Nephron (organoid): ENCODE measurements around the gene IRGC.
A peak's percentile ranks its signal among the peaks of the same experiment; 100 is the strongest.

ENCODE experiments used
- H3K27ac Mint-ChIP-seq, 3 experiments: 2 replicates each; pipeline ENCODE4 v1.8.0; 2020; ENCODE audit warnings: mixed read lengths in 3 of 3, mild to moderate bottlenecking in 2 of 3, moderate library complexity in 1 of 3
- H3K27me3 Mint-ChIP-seq: 2 replicates; pipeline ENCODE4 v1.8.0; 2021; ENCODE audit warnings: low read depth, mild to moderate bottlenecking, moderate library complexity, mixed read lengths
- H3K36me3 Mint-ChIP-seq: 2 replicates; pipeline ENCODE4 v1.8.0; 2020; ENCODE audit warnings: low read depth, mixed read lengths
- H3K4me1 Mint-ChIP-seq: 2 replicates; pipeline ENCODE4 v1.8.0; 2020; ENCODE audit warnings: mixed read lengths
- H3K4me3 Mint-ChIP-seq, 3 experiments: 2 replicates each; pipeline ENCODE4 v1.8.0; 2020; ENCODE audit warnings: mild to moderate bottlenecking in 3 of 3, mixed read lengths in 3 of 3, moderate library complexity in 2 of 3
- H3K9me3 Mint-ChIP-seq: 2 replicates; pipeline ENCODE4 v1.8.0; 2020; ENCODE audit warnings: mixed read lengths
- CTCF ChIP-seq, 3 experiments: fragments of 200-600 bp; sonication (generic); IDR thresholded peaks; one replicate each; pipeline ENCODE4 v1.5.0; 2021; ENCODE audit warnings: antibody characterized with exemption in 3 of 3; ENCODE audit not compliant: unreplicated experiment in 3 of 3

IRGC gene

GRCh38 chr19:43749152-43749551 lies 33.3 kb downstream of the IRGC start:
- H3K36me3 Mint-ChIP-seq, result peaks cover 61% of the 10 kb centered on the region
- TF ChIP-seq CTCF (IDR thresholded peaks at IDR 0.05; ENCODE audit: unreplicated experiment in 3 of 3), result no peak
- no peaks in the 10 kb centered on the region for H3K9me3 Mint-ChIP-seq
- H3K27ac Mint-ChIP-seq, result no peak overlapping the region
- H3K27me3 Mint-ChIP-seq, result no peaks in the 10 kb centered on the region
- peaks cover 10% of the 10 kb centered on the region for H3K4me1 Mint-ChIP-seq
- H3K4me3 Mint-ChIP-seq, result no peak overlapping the region

GRCh38 chr19:43749898-43750297 lies 34.0 kb downstream of the IRGC start:
- peaks cover 13% of the 10 kb centered on the region for H3K4me1 Mint-ChIP-seq
- no peak overlapping the region for H3K4me3 Mint-ChIP-seq
- no peak for TF ChIP-seq CTCF (IDR thresholded peaks at IDR 0.05; ENCODE audit: unreplicated experiment in 3 of 3)
- H3K9me3 Mint-ChIP-seq, result no peaks in the 10 kb centered on the region
- no peak overlapping the region for H3K27ac Mint-ChIP-seq
- no peaks in the 10 kb centered on the region for H3K27me3 Mint-ChIP-seq
- H3K36me3 Mint-ChIP-seq, result peaks cover 53% of the 10 kb centered on the region

GRCh38 chr19:43751466-43752220 lies 35.8 kb downstream of the IRGC start:
- no peaks in the 10 kb centered on the region for H3K27me3 Mint-ChIP-seq

GRCh38 chr19:43752287-43752875 lies 36.5 kb downstream of the IRGC start:
- no peak for TF ChIP-seq CTCF (IDR thresholded peaks at IDR 0.05; ENCODE audit: unreplicated experiment in 3 of 3)
- Mint-ChIP-seq H3K27me3 (no peaks in the 10 kb centered on the region), H3K9me3 (no peaks in the 10 kb centered on the region), H3K36me3 (peaks cover 38% of the 10 kb centered on the region), H3K4me1 (peaks cover 24% of the 10 kb centered on the region), H3K4me3 (no peak overlapping the region), H3K27ac (peak overlapping the region in 2 of 3 experiments; percentile 57 to 61)

More at GRCh38 chr19:43751466-43752220, 35.8 kb downstream of the IRGC start:
- Mint-ChIP-seq H3K4me1 (peaks cover 24% of the 10 kb centered on the region), H3K4me3 (peak overlapping the region in 1 of 3 experiments; percentile 23), H3K27ac (peak overlapping the region in 1 of 3 experiments; percentile 57), H3K36me3 (peaks cover 42% of the 10 kb centered on the region), H3K9me3 (no peaks in the 10 kb centered on the region)
- TF ChIP-seq CTCF (IDR thresholded peaks at IDR 0.05; ENCODE audit: unreplicated experiment in 3 of 3), result no peak

GRCh38 chr19:43754253-43754502 lies 38.3 kb downstream of the IRGC start:
- Mint-ChIP-seq H3K27ac (peak overlapping the region; percentile 96 to 99 (median 99)), H3K4me1 (peaks cover 24% of the 10 kb centered on the region), H3K27me3 (no peaks in the 10 kb centered on the region), H3K9me3 (no peaks in the 10 kb centered on the region), H3K36me3 (peaks cover 25% of the 10 kb centered on the region), H3K4me3 (peak overlapping the region; percentile 94 to 99 (median 99))
- TF ChIP-seq CTCF (IDR thresholded peaks at IDR 0.05; ENCODE audit: unreplicated experiment in 3 of 3), result no peak
